Measurements from ENCODE around the gene STX8. TPM values are rescaled to one million over a fixed set of nuclear protein-coding genes. Genes with fewer than 3 reads are reported as not detected.
"Not testable (repeated sequence)": the region's sequence is repeated elsewhere in the genome, so short reads cannot be mapped to it uniquely, and the experiment has no call there.

Gene STX8
- total RNA-seq, 2 donors from 2014 or later: 46.6 to 72.4 TPM

GRCh38 chr17:9456330-9456729 lies 119.3 kb downstream of the STX8 start:
- no peaks in the 10 kb centered on the region for H3K4me1 ChIP-seq (replicated peaks)
- no peak for DNase-seq (ENCODE audit: low spot score)
- H3K27ac ChIP-seq: no peak overlapping the region
- intact Hi-C loops (cut with DNase I): no loop called here
- H3K9me3 ChIP-seq: no peaks in the 10 kb centered on the region
- TF ChIP-seq POLR2AphosphoS5 (IDR thresholded peaks at IDR 0.05): no peak
- no peak for TF ChIP-seq POLR2A (IDR thresholded peaks at IDR 0.05)
- no peak for TF ChIP-seq CTCF (IDR thresholded peaks at IDR 0.05)
- H3K4me3 ChIP-seq: no peak overlapping the region
- H3K36me3 ChIP-seq: no peaks in the 10 kb centered on the region
- H3K27me3 ChIP-seq (replicated peaks; ENCODE audit: insufficient read depth): no peaks in the 10 kb centered on the region
- 78% methylated on average over 1 of the region's 1 CpG for WGBS

DNA sequence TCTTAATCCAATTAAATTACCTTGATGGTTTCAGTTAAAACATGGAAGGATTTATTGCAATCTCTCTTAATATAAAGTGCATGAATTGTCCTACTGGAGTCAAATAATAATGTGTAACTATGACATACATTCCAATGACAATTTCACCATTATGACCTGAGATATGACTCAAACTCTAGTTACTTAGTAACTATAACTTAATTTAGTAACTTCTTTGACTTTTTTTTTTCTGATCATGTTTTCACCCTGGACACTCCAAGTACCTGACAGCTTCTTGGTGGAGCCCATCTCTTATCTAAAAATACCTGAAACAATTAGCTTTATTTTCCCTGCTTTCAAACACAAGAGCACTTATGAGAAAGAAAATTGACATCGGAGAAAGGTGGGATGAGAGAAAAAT lies 123.7 kb downstream of the STX8 start:
- Histone ChIP-seq H3K9me3 (no peaks in the 10 kb centered on the region), H3K36me3 (no peaks in the 10 kb centered on the region), H3K4me1 (replicated peaks) (no peaks in the 10 kb centered on the region), H3K27me3 (replicated peaks; ENCODE audit: insufficient read depth) (no peaks in the 10 kb centered on the region), H3K4me3 (no peak overlapping the region), H3K27ac (no peak overlapping the region)
- intact Hi-C loops (cut with DNase I): no loop called here
- 98% methylated on average over 1 of the region's 1 CpG for WGBS
- TF ChIP-seq POLR2AphosphoS5 (IDR thresholded peaks at IDR 0.05) (no peak), POLR2A (IDR thresholded peaks at IDR 0.05) (no peak), CTCF (IDR thresholded peaks at IDR 0.05) (no peak)
- no peak for DNase-seq (ENCODE audit: low spot score)

- H3K4me1 ChIP-seq (replicated peaks); H3K4me3 ChIP-seq; H3K36me3 ChIP-seq; intact Hi-C loops (cut with DNase I); DNase-seq (ENCODE audit: low spot score); H3K27me3 ChIP-seq (replicated peaks; ENCODE audit: insufficient read depth); H3K9me3 ChIP-seq; H3K27ac ChIP-seq: not testable (repeated sequence)
- 90% methylated on average over 6 of the region's 6 CpGs for WGBS
Observed at GRCh38 chr17:9447298-9447697, 128.3 kb downstream of the STX8 start.

DNA sequence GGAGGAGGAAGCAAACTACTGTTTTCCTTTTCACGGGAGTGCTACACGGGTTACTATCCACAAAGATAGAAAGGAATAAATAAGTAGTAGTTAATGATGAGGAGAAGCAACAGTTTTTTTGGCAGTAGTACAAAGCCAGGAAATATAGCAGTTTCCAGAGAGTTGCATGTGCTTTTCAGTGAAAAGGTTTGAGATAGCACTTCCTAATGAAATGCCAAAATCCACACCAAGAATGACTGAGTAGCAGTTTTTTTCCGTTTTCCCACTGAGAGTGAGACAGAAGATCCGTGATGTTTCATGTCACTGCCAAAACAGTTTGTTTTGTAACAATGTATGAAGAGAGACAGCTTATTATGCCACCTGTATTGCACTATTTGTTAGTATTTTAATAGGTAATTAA lies 129.1 kb downstream of the STX8 start:
- intact Hi-C loops (cut with DNase I): no loop called here
- no peaks in the 10 kb centered on the region for H3K36me3 ChIP-seq
- no peaks in the 10 kb centered on the region for H3K4me1 ChIP-seq (replicated peaks)
- H3K4me3 ChIP-seq: no peak overlapping the region
- DNase-seq (ENCODE audit: low spot score): no peak
- TF ChIP-seq POLR2A (IDR thresholded peaks at IDR 0.05) (no peak), CTCF (IDR thresholded peaks at IDR 0.05) (no peak), POLR2AphosphoS5 (IDR thresholded peaks at IDR 0.05) (no peak)
- H3K9me3 ChIP-seq: no peaks in the 10 kb centered on the region
- 30% methylated on average over 4 of the region's 4 CpGs for WGBS
- H3K27me3 ChIP-seq (replicated peaks; ENCODE audit: insufficient read depth): no peaks in the 10 kb centered on the region
- H3K27ac ChIP-seq: no peak overlapping the region

DNA sequence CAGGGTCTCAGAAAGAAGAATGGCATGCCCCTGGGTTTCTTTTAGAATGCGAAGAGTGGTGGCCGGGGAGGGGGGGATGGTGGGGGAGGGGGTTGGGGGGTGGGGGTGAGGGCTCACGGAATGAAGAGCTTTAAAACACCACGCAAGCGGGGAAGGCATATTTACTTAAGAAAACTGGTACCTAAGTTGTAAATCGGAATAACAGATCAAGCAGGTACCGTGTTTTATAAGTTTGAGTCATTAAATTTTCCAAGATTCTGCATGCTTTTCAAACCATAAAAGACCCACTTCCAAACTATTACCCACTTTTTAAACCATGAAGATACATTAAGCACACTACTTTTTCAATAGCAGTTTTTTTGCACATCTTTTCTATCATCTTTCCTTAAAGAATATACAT lies 130.2 kb downstream of the STX8 start:
- Histone ChIP-seq H3K36me3 (no peaks in the 10 kb centered on the region), H3K27me3 (replicated peaks; ENCODE audit: insufficient read depth) (no peaks in the 10 kb centered on the region), H3K4me1 (replicated peaks) (no peaks in the 10 kb centered on the region), H3K4me3 (no peak overlapping the region), H3K27ac (no peak overlapping the region), H3K9me3 (no peaks in the 10 kb centered on the region)
- WGBS: 58% methylated on average over 7 of the region's 7 CpGs
- no peak for DNase-seq (ENCODE audit: low spot score)
- intact Hi-C loops (cut with DNase I): no loop called here
- TF ChIP-seq POLR2A (IDR thresholded peaks at IDR 0.05): no peak
- TF ChIP-seq CTCF (IDR thresholded peaks at IDR 0.05): no peak
- TF ChIP-seq POLR2AphosphoS5 (IDR thresholded peaks at IDR 0.05): no peak

Data from prostate gland (tissue), 2 donors.